Ovary (tissue), 9 donors: ENCODE measurements around the gene CXCR4. TPM values are rescaled to one million over a fixed set of nuclear protein-coding genes. Genes with fewer than 3 reads are reported as not detected.

ENCODE experiments used
- DNase-seq, 5 donors: peaks; one replicate each; pipeline ENCODE4 v3.0.0-alpha.2; 2019 to 2020
- H3K27ac ChIP-seq, 2 donors: fragments of 200-600 bp; one replicate each; pipeline versions ENCODE4 v1.5.1 to v1.8.0; 2019 to 2022
- H3K27me3 ChIP-seq: fragments of 200-600 bp; one replicate; pipeline ENCODE4 v1.8.0; 2022
- H3K36me3 ChIP-seq: fragments of 200-600 bp; sonication (generic); one replicate; pipeline ENCODE4 v1.5.1; 2019
- H3K4me1 ChIP-seq: one replicate; pipeline ENCODE4 v1.8.1; 2013; ENCODE audit warnings: mild to moderate bottlenecking, moderate library complexity; ENCODE audit not compliant: insufficient read depth
- H3K4me3 ChIP-seq: fragments of 200-600 bp; sonication (generic); one replicate; pipeline ENCODE4 v1.5.1; 2017
- H3K9me3 ChIP-seq, 2 donors: fragments of 200-600 bp in 1 of 2; sonication (generic) in 1 of 2; one replicate each; pipeline versions ENCODE4 v1.5.1 to v1.8.1; 2013 to 2019; ENCODE audit warnings: mild to moderate bottlenecking in 1 of 2, moderate library complexity in 1 of 2
- EP300 ChIP-seq: sonication (generic); formaldehyde crosslinking; IDR thresholded peaks from one replicate; pipeline ENCODE4 v1.6.1; 2017; ENCODE audit warnings: antibody characterized with exemption
- POLR2A ChIP-seq: fragments of 450-650 bp; IDR thresholded peaks from one replicate; pipeline ENCODE4 v1.6.1; 2017; ENCODE audit warnings: antibody characterized with exemption, mild to moderate bottlenecking, moderate library complexity
- WGBS, 3 donors: extraction: QIAGEN DNeasy Blood & Tissue Kit in 1 of 3; methylation state at CpG; one replicate each; pipeline versions ENCODE4 v1.1.5 to v1.1.7; 2013 to 2017; 5-methylcytosine and 5-hydroxymethylcytosine counted together
- intact Hi-C, 4 donors: fragments of 100-400 bp; cut with DNase I; formaldehyde crosslinking; loops; one replicate each; pipeline versions ENCODE4 v1.11.0 to v1.15.1; 2022 to 2023
- polyA plus RNA-seq, 2 donors: library from polyadenylated mRNA; stranded (reverse); fragments of 200-250 nt in 1 of 2; fragments of 350-450 nt in 1 of 2; fragmentation: Illumina TruSeq in 1 of 2; extraction: RNeasy Lipid Tissue Mini Kit (QIAGEN cat#74804) in 1 of 2; gene quantifications; one replicate each; pipeline ENCODE4 v1.2.3, GENCODE V29; 2013 to 2014
- total RNA-seq, 7 donors: library from RNA; depleted of rRNA in 2 of 7; stranded (reverse); fragments of >200 nt in 2 of 7; fragmentation: NEBNext Ultra II Directional in 3 of 7; extraction: Animal tissue kit (Norgen Biotek cat#: 25700) in 3 of 7; gene quantifications; one replicate each; pipeline versions ENCODE4 v1.1.0 to v1.2.4, GENCODE V29; 2016 to 2023
- TF ChIP-seq, protein P1 (sequence below), 3 donors: fragments of 450-650 bp in 2 of 3; fragments of 200-600 bp in 1 of 3; IDR thresholded peaks; one replicate each; pipeline versions ENCODE4 v1.5.1 to v1.8.0; 2016 to 2022; ENCODE audit warnings: antibody characterized with exemption in 3 of 3, mild to moderate bottlenecking in 1 of 3
- donor health status: DM: no; HTN: no; CAD: no; lungs with moderate emphysema.
- donor health status: DM: no; HTN: no; CAD: no.
- donor health status: Bipolar disorder and iron deficiency.
- donor health status: DM: yes; HTN: yes; CAD: no.
- donor health status: DM: no; HTN: no; CAD: no.
- donor health status: DM: yes; HTN: yes; CAD: no.

The CXCR4 gene
- total and polyA plus RNA-seq, 9 donors, result 2.7 to 33.0 (median 8.9) TPM

GRCh38 chr2:136065907-136066306, 52.0 kb downstream of the CXCR4 start:
- no peaks in the 10 kb centered on the region for H3K4me1 ChIP-seq
- 80 to 95% (median 86%) methylated on average over 3 of the region's 3 CpGs for WGBS, 3 donors
- DNase-seq, result no peak
- no peaks in the 10 kb centered on the region for H3K27me3 ChIP-seq
- no peak overlapping the region for H3K4me3 ChIP-seq
- TF ChIP-seq POLR2A (no peak), EP300 (no peak)
- TF ChIP-seq, protein P1, sequence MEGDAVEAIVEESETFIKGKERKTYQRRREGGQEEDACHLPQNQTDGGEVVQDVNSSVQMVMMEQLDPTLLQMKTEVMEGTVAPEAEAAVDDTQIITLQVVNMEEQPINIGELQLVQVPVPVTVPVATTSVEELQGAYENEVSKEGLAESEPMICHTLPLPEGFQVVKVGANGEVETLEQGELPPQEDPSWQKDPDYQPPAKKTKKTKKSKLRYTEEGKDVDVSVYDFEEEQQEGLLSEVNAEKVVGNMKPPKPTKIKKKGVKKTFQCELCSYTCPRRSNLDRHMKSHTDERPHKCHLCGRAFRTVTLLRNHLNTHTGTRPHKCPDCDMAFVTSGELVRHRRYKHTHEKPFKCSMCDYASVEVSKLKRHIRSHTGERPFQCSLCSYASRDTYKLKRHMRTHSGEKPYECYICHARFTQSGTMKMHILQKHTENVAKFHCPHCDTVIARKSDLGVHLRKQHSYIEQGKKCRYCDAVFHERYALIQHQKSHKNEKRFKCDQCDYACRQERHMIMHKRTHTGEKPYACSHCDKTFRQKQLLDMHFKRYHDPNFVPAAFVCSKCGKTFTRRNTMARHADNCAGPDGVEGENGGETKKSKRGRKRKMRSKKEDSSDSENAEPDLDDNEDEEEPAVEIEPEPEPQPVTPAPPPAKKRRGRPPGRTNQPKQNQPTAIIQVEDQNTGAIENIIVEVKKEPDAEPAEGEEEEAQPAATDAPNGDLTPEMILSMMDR (IDR thresholded peaks at IDR 0.05), result no peak
- no peak overlapping the region for H3K27ac ChIP-seq
- H3K9me3 ChIP-seq, result no peaks in the 10 kb centered on the region
- intact Hi-C loops, result no loop called here
- H3K36me3 ChIP-seq, result no peaks in the 10 kb centered on the region

DNA sequence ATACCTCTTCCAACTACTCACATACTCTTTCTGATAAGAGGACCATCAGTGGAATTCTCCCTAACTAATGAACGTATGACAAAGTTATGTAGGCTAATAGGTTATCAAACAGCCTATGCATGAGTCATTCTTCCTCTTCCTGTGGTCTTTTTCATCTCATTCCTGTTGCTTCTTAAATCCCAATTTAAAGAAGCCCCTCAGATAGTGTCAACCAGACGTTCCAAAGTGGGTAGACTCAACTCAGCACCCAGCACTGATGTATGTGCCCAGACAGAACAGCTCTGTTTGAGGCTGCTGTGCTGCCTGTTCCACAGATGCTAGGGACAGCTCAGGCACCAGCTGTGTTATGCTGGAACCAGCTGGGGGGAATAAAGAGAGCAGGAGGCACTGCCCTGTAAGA, 52.6 kb downstream of the CXCR4 start:
- intact Hi-C loops, result no loop called here
- Histone ChIP-seq H3K27me3 (no peaks in the 10 kb centered on the region), H3K27ac (no peak overlapping the region), H3K36me3 (no peaks in the 10 kb centered on the region), H3K9me3 (no peaks in the 10 kb centered on the region), H3K4me1 (no peaks in the 10 kb centered on the region), H3K4me3 (no peak overlapping the region)
- TF ChIP-seq, protein P1 (IDR thresholded peaks at IDR 0.05), result no peak
- no peak for TF ChIP-seq POLR2A
- no peak for DNase-seq
- WGBS, 3 donors, result 26 to 31% (median 28%) methylated on average over 2 of the region's 2 CpGs

Other genes with a start within 250 kb of the CXCR4 start
- 10 to 100 TPM in 5 of 7 donors, 1 to 10 TPM in 2; 7.2 to 20.1 (median 15.4) TPM for gene MCM6, start 241.7 kb downstream of the CXCR4 start, total RNA-seq
- gene MCM6, start 241.7 kb downstream of the CXCR4 start, polyA plus RNA-seq, result 10 to 100 TPM; 10.4 to 19.4 TPM
- 10 to 100 TPM; 58.9 to 79.5 (median 69.7) TPM for gene DARS1, start 132.5 kb downstream of the CXCR4 start, total RNA-seq
- 10 to 100 TPM; 55.2 to 70.7 TPM for gene DARS1, start 132.5 kb downstream of the CXCR4 start, polyA plus RNA-seq